Nephron (organoid): ENCODE data around the gene PSORS1C2.

Experiments
- H3K27ac Mint-ChIP-seq, 3 experiments: 2 replicates each; pipeline ENCODE4 v1.8.0; 2020; ENCODE audit warnings: mixed read lengths in 3 of 3, mild to moderate bottlenecking in 2 of 3, moderate library complexity in 1 of 3
- H3K27me3 Mint-ChIP-seq: 2 replicates; pipeline ENCODE4 v1.8.0; 2021; ENCODE audit warnings: low read depth, mild to moderate bottlenecking, moderate library complexity, mixed read lengths
- H3K36me3 Mint-ChIP-seq: 2 replicates; pipeline ENCODE4 v1.8.0; 2020; ENCODE audit warnings: low read depth, mixed read lengths
- H3K4me1 Mint-ChIP-seq: 2 replicates; pipeline ENCODE4 v1.8.0; 2020; ENCODE audit warnings: mixed read lengths
- H3K4me3 Mint-ChIP-seq, 3 experiments: 2 replicates each; pipeline ENCODE4 v1.8.0; 2020; ENCODE audit warnings: mild to moderate bottlenecking in 3 of 3, mixed read lengths in 3 of 3, moderate library complexity in 2 of 3
- H3K9me3 Mint-ChIP-seq: 2 replicates; pipeline ENCODE4 v1.8.0; 2020; ENCODE audit warnings: mixed read lengths
- TF ChIP-seq, protein P1 (sequence below), 3 experiments: fragments of 200-600 bp; sonication (generic); IDR thresholded peaks; one replicate each; pipeline ENCODE4 v1.5.0; 2021; ENCODE audit warnings: antibody characterized with exemption in 3 of 3; ENCODE audit not compliant: unreplicated experiment in 3 of 3

PSORS1C2 gene

GRCh38 chr6:31094389-31094881 lies 44.4 kb downstream of the PSORS1C2 start:
- TF ChIP-seq, protein P1, sequence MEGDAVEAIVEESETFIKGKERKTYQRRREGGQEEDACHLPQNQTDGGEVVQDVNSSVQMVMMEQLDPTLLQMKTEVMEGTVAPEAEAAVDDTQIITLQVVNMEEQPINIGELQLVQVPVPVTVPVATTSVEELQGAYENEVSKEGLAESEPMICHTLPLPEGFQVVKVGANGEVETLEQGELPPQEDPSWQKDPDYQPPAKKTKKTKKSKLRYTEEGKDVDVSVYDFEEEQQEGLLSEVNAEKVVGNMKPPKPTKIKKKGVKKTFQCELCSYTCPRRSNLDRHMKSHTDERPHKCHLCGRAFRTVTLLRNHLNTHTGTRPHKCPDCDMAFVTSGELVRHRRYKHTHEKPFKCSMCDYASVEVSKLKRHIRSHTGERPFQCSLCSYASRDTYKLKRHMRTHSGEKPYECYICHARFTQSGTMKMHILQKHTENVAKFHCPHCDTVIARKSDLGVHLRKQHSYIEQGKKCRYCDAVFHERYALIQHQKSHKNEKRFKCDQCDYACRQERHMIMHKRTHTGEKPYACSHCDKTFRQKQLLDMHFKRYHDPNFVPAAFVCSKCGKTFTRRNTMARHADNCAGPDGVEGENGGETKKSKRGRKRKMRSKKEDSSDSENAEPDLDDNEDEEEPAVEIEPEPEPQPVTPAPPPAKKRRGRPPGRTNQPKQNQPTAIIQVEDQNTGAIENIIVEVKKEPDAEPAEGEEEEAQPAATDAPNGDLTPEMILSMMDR (IDR thresholded peaks at IDR 0.05; ENCODE audit: unreplicated experiment in 3 of 3): no peak
- Mint-ChIP-seq H3K4me3 (no peak overlapping the region), H3K4me1 (no peaks in the 10 kb centered on the region), H3K36me3 (no peaks in the 10 kb centered on the region), H3K9me3 (no peaks in the 10 kb centered on the region), H3K27ac (no peak overlapping the region), H3K27me3 (peaks cover 11% of the 10 kb centered on the region)

- Mint-ChIP-seq H3K4me3 (no peak overlapping the region), H3K36me3 (no peaks in the 10 kb centered on the region), H3K27ac (no peak overlapping the region), H3K9me3 (no peaks in the 10 kb centered on the region), H3K27me3 (peaks cover 11% of the 10 kb centered on the region), H3K4me1 (no peaks in the 10 kb centered on the region)
- TF ChIP-seq, protein P1 (IDR thresholded peaks at IDR 0.05; ENCODE audit: unreplicated experiment in 3 of 3): no peak
Measured at GRCh38 chr6:31092769-31093505, 45.9 kb downstream of the PSORS1C2 start.

DNA sequence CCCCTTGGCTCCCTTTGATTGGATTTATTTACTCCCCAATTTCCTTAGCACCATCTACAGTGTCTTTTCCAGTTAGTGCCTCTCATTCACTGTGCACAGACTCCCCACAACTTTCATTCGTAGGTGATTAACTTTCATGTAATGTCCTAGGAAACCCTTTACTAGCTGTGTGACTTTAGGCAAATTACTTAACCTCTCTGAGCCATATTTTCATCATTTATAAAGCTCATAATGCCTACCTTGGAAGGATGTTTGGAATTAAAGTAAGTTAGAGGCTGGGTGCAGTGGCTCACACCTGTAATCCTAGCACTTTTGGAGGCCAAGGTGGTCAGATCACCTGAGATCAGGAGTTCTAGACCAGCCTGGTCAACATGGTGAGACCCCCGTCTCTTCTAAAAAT lies 46.6 kb downstream of the PSORS1C2 start:
- peaks cover 5% of the 10 kb centered on the region for H3K4me1 Mint-ChIP-seq
- TF ChIP-seq, protein P1 (IDR thresholded peaks at IDR 0.05; ENCODE audit: unreplicated experiment in 3 of 3): no peak
- no peak overlapping the region for H3K27ac Mint-ChIP-seq
- peaks cover 8% of the 10 kb centered on the region for H3K27me3 Mint-ChIP-seq
- H3K9me3 Mint-ChIP-seq: no peaks in the 10 kb centered on the region
- H3K4me3 Mint-ChIP-seq: no peak overlapping the region
- no peaks in the 10 kb centered on the region for H3K36me3 Mint-ChIP-seq

GRCh38 chr6:31091680-31092079 lies 47.2 kb downstream of the PSORS1C2 start:
- Mint-ChIP-seq H3K4me3 (no peak overlapping the region), H3K4me1 (peaks cover 11% of the 10 kb centered on the region), H3K9me3 (no peaks in the 10 kb centered on the region), H3K27me3 (peaks cover 8% of the 10 kb centered on the region), H3K36me3 (no peaks in the 10 kb centered on the region), H3K27ac (no peak overlapping the region)
- TF ChIP-seq, protein P1 (IDR thresholded peaks at IDR 0.05; ENCODE audit: unreplicated experiment in 3 of 3): no peak

DNA sequence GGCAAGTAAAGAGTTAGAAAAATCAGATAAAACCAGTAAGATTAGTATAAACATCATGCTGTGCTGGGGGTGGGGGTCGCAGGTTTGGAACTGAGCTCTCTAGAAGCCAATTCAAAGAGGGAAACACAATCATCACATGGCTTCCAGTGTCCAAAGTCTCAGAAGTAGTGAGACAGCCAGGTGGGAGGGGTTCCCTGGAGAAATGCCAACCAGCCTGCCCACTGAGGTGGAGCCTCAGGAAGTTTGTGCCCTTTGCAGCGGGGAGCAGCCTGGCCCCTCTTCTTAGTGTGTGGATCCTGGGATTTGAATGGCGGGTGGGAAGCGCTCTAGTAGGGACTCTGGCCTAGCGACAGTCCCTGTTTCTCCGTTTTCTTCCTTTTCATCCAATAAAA lies 47.9 kb downstream of the PSORS1C2 start:
- no peaks in the 10 kb centered on the region for H3K36me3 Mint-ChIP-seq
- H3K27ac Mint-ChIP-seq: no peak overlapping the region
- no peaks in the 10 kb centered on the region for H3K9me3 Mint-ChIP-seq
- H3K27me3 Mint-ChIP-seq: peaks cover 8% of the 10 kb centered on the region
- H3K4me1 Mint-ChIP-seq: peaks cover 13% of the 10 kb centered on the region
- TF ChIP-seq, protein P1 (IDR thresholded peaks at IDR 0.05; ENCODE audit: unreplicated experiment in 3 of 3): no peak
- no peak overlapping the region for H3K4me3 Mint-ChIP-seq
